Measurements from ENCODE around the gene GHITM. TPM values are rescaled to one million over a fixed set of nuclear protein-coding genes. Genes with fewer than 3 reads are reported as not detected.

The GHITM gene
- total and polyA plus RNA-seq, 4 donors, result 107 to 177 (median 123) TPM

DNA sequence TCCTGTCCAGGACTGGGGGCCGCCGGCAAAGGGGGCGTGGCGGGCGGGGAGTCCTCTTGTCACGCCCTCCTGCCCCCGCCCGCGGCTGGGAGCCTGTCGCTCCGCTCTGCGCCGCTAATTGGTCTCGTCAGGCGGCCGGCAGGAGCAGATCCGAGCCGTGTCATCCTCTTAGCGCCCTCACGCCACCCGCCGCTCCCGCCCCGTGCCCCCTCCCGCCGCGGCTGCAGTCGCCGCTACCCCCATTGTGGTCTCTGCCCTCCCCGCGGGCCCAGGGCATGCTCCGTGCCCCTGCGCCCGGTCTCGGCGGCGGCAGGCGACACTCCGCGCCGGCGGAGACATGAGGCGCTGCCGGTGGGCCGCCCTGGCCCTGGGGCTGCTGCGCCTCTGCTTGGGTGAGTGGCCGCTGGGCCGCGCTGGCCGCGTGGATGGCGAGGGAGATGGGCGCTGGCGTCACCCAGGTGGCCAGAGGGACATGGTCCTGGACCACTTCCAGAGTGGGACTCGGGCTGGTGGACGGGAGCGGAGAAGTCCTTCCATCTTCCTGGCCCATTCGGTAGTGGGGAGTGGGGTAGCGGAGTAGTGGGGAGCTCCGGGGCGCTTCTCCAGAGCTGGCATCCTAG, 55.2 kb downstream of the GHITM start, which contains the start of gene CDHR1:
Gene CDHR1, plus strand, starts transcription at position 114 of the 620 bp plus-strand sequence. Its CDS starts 224 bp downstream, at position 338.
- WGBS, 2 donors, result 1 to 2% methylated on average over 48 to 61 of the region's 61 CpGs
- H3K27me3 ChIP-seq (ENCODE audit: control insufficient read depth in 3 of 3, insufficient read depth in 3 of 3, low read length in 2 of 3), result peaks cover 0 to 56% (median 32%) of the 10 kb centered on the region in 3 donors
- H3K4me1 ChIP-seq (ENCODE audit: control insufficient read depth in 5 of 5, insufficient read depth in 5 of 5, low read length in 5 of 5), result peaks cover 0 to 6% (median 0%) of the 10 kb centered on the region in 5 donors
- H3K4me3 ChIP-seq, result peak within 1 kb of the TSS; percentile 1
- no peak within 1 kb of the TSS for H3K9ac ChIP-seq (ENCODE audit: insufficient read depth in 1 of 2, low read length in 2 of 2)
- no peak within 1 kb of the TSS for H3K27ac ChIP-seq (ENCODE audit: low read depth in 1 of 2, low read length in 1 of 2)
- no peaks in the 10 kb centered on the region for H3K9me3 ChIP-seq (ENCODE audit: control insufficient read depth in 4 of 4, insufficient read depth in 3 of 4, low read length in 3 of 4)
- no peaks in the 10 kb centered on the region for H3K36me3 ChIP-seq (ENCODE audit: control insufficient read depth in 4 of 4, insufficient read depth in 4 of 4, low read length in 4 of 4)
- no peak for ATAC-seq (ENCODE audit: insufficient read depth, low FRiP score)
- TF ChIP-seq, protein P1, sequence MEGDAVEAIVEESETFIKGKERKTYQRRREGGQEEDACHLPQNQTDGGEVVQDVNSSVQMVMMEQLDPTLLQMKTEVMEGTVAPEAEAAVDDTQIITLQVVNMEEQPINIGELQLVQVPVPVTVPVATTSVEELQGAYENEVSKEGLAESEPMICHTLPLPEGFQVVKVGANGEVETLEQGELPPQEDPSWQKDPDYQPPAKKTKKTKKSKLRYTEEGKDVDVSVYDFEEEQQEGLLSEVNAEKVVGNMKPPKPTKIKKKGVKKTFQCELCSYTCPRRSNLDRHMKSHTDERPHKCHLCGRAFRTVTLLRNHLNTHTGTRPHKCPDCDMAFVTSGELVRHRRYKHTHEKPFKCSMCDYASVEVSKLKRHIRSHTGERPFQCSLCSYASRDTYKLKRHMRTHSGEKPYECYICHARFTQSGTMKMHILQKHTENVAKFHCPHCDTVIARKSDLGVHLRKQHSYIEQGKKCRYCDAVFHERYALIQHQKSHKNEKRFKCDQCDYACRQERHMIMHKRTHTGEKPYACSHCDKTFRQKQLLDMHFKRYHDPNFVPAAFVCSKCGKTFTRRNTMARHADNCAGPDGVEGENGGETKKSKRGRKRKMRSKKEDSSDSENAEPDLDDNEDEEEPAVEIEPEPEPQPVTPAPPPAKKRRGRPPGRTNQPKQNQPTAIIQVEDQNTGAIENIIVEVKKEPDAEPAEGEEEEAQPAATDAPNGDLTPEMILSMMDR (IDR thresholded peaks at IDR 0.05; ENCODE audit: control extremely low read depth, extremely low read depth), result no peak
- peak; percentile 1 to 27 (median 14) for DNase-seq

DNA sequence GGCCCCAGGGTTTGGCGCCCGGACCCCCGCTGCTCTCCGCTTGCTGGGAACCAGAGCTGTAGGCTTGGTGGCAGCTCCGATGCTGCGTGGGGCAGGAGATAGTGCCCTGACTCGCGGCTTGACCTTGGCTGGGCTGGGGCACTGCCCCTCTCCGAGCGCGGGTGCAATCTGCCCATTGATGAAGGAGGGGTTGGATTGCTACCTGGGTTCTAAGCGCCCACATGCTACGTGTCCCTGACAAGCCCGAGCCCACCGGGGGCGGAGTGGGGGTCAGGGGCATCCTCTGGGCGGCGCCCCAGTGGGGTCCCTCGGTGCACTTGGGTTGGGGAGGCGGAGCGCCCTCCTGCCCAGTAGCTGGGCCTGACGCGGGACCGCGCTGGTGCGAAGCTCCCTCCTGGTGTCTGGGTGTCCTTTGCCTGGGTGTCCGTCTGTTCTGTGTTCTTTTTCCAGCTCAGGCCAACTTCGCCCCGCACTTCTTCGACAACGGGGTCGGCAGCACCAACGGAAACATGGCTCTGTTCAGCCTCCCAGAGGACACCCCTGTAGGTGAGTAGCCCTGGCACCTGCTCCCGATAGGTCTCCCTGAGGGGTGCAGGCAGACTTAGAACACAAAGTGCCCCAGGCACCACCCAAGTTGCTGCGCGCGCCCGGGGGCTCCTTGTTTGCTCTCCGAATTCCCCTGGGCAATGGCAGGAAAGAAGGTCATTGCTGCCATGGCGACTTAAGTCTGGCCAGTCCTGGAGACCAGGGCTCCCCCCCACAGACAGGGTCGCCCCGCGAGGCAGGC, 55.9 kb downstream of the GHITM start:
- TF ChIP-seq, protein P1 (IDR thresholded peaks at IDR 0.05; ENCODE audit: control extremely low read depth, extremely low read depth), result no peak
- H3K4me1 ChIP-seq (ENCODE audit: control insufficient read depth in 5 of 5, insufficient read depth in 5 of 5, low read length in 5 of 5), result peaks cover 0 to 6% (median 0%) of the 10 kb centered on the region in 5 donors
- no peak overlapping the region for H3K4me3 ChIP-seq
- no peaks in the 10 kb centered on the region for H3K36me3 ChIP-seq (ENCODE audit: control insufficient read depth in 4 of 4, insufficient read depth in 4 of 4, low read length in 4 of 4)
- no peak overlapping the region for H3K27ac ChIP-seq (ENCODE audit: low read depth in 1 of 2, low read length in 1 of 2)
- no peak overlapping the region for H3K9ac ChIP-seq (ENCODE audit: insufficient read depth in 1 of 2, low read length in 2 of 2)
- H3K9me3 ChIP-seq (ENCODE audit: control insufficient read depth in 4 of 4, insufficient read depth in 3 of 4, low read length in 3 of 4), result no peaks in the 10 kb centered on the region
- WGBS, 2 donors, result 16 to 24% methylated on average over 41 to 43 of the region's 43 CpGs
- ATAC-seq (ENCODE audit: insufficient read depth, low FRiP score) (no peak), DNase-seq (peak in 1 of 3 donors; percentile 1)
- H3K27me3 ChIP-seq (ENCODE audit: control insufficient read depth in 3 of 3, insufficient read depth in 3 of 3, low read length in 2 of 3), result peaks cover 0 to 56% (median 32%) of the 10 kb centered on the region in 3 donors

DNA sequence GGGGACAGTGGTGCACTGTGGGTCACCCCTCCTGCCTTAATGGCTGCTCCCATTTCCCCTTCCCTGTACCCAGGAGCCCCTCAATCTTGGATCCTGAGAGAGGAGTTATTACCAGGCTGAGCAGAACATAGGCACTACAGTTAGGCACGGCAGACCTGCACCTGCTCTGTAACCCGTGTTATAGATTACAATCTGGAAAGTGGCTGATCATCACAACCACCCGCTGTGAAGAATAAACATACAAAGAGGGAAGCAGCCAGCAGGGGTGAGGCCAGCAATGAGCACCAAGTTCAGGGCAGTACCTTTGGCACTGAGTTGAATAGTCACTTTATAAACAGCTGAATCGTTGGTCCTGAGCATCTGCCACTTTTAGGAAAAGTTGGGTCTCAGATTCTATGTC, 56.8 kb downstream of the GHITM start:
- TF ChIP-seq, protein P1 (IDR thresholded peaks at IDR 0.05; ENCODE audit: control extremely low read depth, extremely low read depth), result no peak
- DNase-seq (no peak), ATAC-seq (ENCODE audit: insufficient read depth, low FRiP score) (no peak)
- H3K36me3 ChIP-seq (ENCODE audit: control insufficient read depth in 4 of 4, insufficient read depth in 4 of 4, low read length in 4 of 4), result no peaks in the 10 kb centered on the region
- WGBS, 2 donors, result 15 to 22% methylated on average over 4 of the region's 4 CpGs
- no peak overlapping the region for H3K9ac ChIP-seq (ENCODE audit: insufficient read depth in 1 of 2, low read length in 2 of 2)
- peaks cover 0 to 53% (median 32%) of the 10 kb centered on the region in 3 donors for H3K27me3 ChIP-seq (ENCODE audit: control insufficient read depth in 3 of 3, insufficient read depth in 3 of 3, low read length in 2 of 3)
- H3K4me3 ChIP-seq, result no peak overlapping the region
- H3K27ac ChIP-seq (ENCODE audit: low read depth in 1 of 2, low read length in 1 of 2), result no peak overlapping the region
- no peaks in the 10 kb centered on the region for H3K9me3 ChIP-seq (ENCODE audit: control insufficient read depth in 4 of 4, insufficient read depth in 3 of 4, low read length in 3 of 4)
- peaks cover 0 to 6% (median 0%) of the 10 kb centered on the region in 5 donors for H3K4me1 ChIP-seq (ENCODE audit: control insufficient read depth in 5 of 5, insufficient read depth in 5 of 5, low read length in 5 of 5)
